HCT116 (cell line): ENCODE results near the gene TGM2.

Experiments
- EZH2 ChIP-seq: fragments of 200-600 bp; sonication (generic); IDR thresholded peaks from 2 replicates; pipeline ENCODE4 v1.6.1; 2017; ENCODE audit warnings: antibody characterized with exemption, mixed run types
- EZH2phosphoT487 ChIP-seq: fragments of 200-600 bp; IDR thresholded peaks from 2 replicates; pipeline ENCODE4 v1.6.1; 2018; ENCODE audit warnings: antibody characterized with exemption, borderline replicate concordance
- FOSL1 ChIP-seq: IDR thresholded peaks from 2 replicates; pipeline ENCODE4 v1.6.1; 2012; ENCODE audit warnings: low read depth
- POLR2A ChIP-seq: IDR thresholded peaks from 2 replicates; pipeline ENCODE4 v1.7.0; 2011; ENCODE audit warnings: borderline replicate concordance; ENCODE audit not compliant: insufficient read depth, insufficient read length; ENCODE audit errors: extremely low read depth
- POLR2AphosphoS5 ChIP-seq: IDR thresholded peaks from 2 replicates; pipeline ENCODE4 v1.6.1; 2011; ENCODE audit warnings: mild to moderate bottlenecking, low read depth, low read length, moderate library complexity

DNA sequence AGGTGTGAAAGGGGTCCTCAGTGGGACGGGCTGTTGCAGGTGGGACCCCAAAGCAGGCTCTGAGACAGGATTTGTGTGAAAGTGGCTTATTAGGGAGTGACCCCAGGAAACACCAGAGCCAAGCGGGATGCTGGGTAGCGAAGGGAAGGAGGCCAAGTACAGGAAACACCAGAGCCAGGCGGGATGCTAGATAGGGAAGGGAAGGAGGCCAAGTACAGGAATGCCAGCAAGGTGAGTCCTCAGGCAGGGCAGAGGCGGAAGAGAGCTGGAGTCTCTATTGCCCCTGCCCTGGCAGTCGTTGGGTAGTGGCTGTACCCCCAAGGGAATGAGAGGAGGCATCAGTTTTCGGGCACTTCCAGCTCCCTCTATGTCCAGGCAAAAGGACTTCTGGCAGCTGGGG, 30.5 kb upstream of the TGM2 start:
- TF ChIP-seq EZH2phosphoT487 = no peak
- TF ChIP-seq POLR2AphosphoS5 = no peak
- TF ChIP-seq EZH2 = no peak
- no peak for TF ChIP-seq FOSL1
- no peak for TF ChIP-seq POLR2A
